NB4 (cell line): ENCODE results near the gene ITGA1.

ENCODE experiments used
- MYC ChIP-seq: IDR thresholded peaks from 2 replicates; pipeline ENCODE4 v1.6.1; 2011; ENCODE audit warnings: low read depth, low read length
- POLR2A ChIP-seq: IDR thresholded peaks from 2 replicates; pipeline ENCODE4 v1.6.1; 2011; ENCODE audit warnings: mild to moderate bottlenecking; ENCODE audit not compliant: insufficient read length; ENCODE audit errors: extremely low read depth
- TF ChIP-seq, protein P1 (sequence below): IDR thresholded peaks from one replicate; pipeline ENCODE4 v1.5.1; 2012; ENCODE audit warnings: low read depth, low read length
- TF ChIP-seq, protein P2 (sequence below): IDR thresholded peaks from 2 replicates; pipeline ENCODE4 v1.6.1; 2011; ENCODE audit warnings: low read depth, low read length

DNA sequence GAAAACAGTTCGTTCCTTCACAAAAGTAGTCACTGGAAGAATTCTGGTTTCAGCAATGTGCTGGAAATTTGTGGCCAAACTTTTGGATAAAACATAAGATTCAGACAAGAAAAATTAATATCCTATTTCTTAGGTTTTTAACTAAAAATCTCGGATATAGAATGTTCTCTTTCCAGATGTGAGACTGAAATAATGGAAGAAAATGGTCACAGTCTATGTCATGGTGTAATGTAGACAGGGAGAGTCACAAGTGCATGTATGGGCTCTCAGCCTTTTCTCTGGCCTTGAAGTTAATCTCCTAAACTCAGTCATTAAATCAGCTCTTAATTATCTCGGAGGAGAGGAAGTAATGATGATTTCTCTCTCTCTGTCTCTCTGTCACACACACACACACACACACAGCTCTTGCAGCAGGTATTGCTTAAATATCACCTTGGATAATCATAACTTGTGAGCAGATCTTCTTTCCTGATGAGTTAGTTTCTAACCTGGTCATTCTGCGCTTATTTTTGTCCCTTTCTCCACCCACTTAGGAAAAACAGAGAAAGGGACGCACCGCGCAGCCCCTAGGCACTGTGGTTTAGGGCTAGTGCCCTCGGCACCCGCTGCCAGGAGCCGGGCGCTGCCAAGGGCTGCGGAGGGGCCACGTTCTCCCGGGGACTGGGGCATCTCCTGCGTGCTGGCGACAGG lies 200.8 kb downstream of the ITGA1 start:
- TF ChIP-seq, protein P1, sequence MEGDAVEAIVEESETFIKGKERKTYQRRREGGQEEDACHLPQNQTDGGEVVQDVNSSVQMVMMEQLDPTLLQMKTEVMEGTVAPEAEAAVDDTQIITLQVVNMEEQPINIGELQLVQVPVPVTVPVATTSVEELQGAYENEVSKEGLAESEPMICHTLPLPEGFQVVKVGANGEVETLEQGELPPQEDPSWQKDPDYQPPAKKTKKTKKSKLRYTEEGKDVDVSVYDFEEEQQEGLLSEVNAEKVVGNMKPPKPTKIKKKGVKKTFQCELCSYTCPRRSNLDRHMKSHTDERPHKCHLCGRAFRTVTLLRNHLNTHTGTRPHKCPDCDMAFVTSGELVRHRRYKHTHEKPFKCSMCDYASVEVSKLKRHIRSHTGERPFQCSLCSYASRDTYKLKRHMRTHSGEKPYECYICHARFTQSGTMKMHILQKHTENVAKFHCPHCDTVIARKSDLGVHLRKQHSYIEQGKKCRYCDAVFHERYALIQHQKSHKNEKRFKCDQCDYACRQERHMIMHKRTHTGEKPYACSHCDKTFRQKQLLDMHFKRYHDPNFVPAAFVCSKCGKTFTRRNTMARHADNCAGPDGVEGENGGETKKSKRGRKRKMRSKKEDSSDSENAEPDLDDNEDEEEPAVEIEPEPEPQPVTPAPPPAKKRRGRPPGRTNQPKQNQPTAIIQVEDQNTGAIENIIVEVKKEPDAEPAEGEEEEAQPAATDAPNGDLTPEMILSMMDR = no peak
- no peak for TF ChIP-seq POLR2A
- TF ChIP-seq, protein P2, sequence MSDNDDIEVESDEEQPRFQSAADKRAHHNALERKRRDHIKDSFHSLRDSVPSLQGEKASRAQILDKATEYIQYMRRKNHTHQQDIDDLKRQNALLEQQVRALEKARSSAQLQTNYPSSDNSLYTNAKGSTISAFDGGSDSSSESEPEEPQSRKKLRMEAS = no peak
- TF ChIP-seq MYC = no peak
